ENCODE data around the gene CMTM6.
"Not testable (repeated sequence)": the region's sequence is repeated elsewhere in the genome, so short reads cannot be mapped to it uniquely, and the experiment has no call there.

The CMTM6 gene

DNA sequence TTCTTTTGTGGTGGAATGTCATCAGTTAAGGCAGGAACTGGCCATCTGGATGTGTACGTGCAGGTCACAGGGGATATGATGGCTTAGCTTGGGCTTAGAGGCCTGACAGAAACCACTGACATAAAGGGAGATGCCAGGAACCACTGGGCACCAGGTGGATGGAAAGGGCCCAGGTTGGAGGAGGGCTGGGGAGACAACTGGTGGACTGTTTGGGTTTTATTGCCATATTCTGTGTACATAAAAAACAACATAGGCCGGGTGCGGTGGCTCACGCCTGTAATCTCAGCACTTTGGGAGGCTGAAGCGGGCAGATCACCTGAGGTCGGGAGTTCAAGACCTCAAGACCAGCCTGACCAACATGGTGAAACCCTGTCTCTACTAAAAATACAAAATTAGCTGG, 35.8 kb downstream of the CMTM6 start:
- H3K4me1 ChIP-seq (ENCODE audit: control insufficient read depth, insufficient read depth, low read length, poor library complexity, severe bottlenecking); H3K9me3 ChIP-seq (ENCODE audit: control insufficient read depth, low read length); H3K27ac ChIP-seq (ENCODE audit: low read depth, low read length, severe bottlenecking); H3K4me3 ChIP-seq (ENCODE audit: extremely low read depth, insufficient read depth, low read length, poor library complexity, severe bottlenecking): not testable (repeated sequence)
- H3K36me3 ChIP-seq (ENCODE audit: control insufficient read depth, insufficient read depth, low read length): peaks cover 23% of the 10 kb centered on the region
- 86 to 92% methylated on average over 5 to 6 of the region's 6 CpGs for WGBS, 2 experiments (ENCODE audit: insufficient coverage in 2 of 2)

DNA sequence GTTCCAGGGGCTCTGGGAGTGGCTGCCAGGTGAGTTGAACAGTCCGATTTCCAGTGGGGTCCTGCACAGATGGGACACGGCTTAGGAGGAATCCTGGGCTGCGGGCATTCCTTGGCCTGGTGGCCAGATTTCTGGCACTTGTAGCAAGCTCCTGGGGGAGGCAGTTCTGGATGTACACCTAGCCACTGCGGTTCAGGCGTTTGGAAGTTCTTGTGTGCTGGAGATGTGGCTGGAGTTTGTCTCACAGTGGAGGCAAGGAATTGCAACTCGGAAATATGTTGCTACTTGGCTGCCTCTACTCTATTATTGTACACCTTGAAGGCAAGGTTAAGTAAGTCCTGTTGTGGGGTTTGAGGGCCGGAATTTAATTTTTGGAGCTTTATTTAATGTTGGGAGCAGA, 37.9 kb downstream of the CMTM6 start:
- not testable (repeated sequence) for H3K9me3 ChIP-seq (ENCODE audit: control insufficient read depth, low read length); H3K4me3 ChIP-seq (ENCODE audit: extremely low read depth, insufficient read depth, low read length, poor library complexity, severe bottlenecking); H3K27ac ChIP-seq (ENCODE audit: low read depth, low read length, severe bottlenecking)
- Histone ChIP-seq H3K4me1 (ENCODE audit: control insufficient read depth, insufficient read depth, low read length, poor library complexity, severe bottlenecking) (peaks cover 12% of the 10 kb centered on the region), H3K36me3 (ENCODE audit: control insufficient read depth, insufficient read depth, low read length) (peaks cover 12% of the 10 kb centered on the region)
- 100% methylated on average over 1 to 2 of the region's 7 CpGs for WGBS, 2 experiments (ENCODE audit: insufficient coverage in 2 of 2)

DNA sequence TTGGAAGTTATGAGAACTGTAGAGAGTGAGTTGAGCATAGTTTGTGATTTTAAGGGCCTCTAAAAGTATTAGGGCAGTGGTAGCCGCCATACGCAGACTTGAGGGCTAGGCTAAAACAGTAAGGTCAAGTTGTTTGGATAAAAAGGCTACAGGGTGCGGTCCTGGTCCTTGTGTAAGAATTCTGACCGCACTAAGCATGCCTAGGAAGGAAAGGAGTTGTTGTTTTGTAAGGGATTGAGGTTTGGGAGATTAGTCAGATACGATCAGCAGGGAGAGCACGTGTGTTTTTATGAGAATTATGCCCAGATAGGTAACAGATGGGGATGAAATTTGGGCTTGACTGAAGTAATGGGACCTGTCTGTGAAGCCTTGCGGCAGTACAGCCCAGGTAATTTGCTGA, 39.2 kb downstream of the CMTM6 start:
- not testable (repeated sequence) for H3K4me3 ChIP-seq (ENCODE audit: extremely low read depth, insufficient read depth, low read length, poor library complexity, severe bottlenecking); H3K36me3 ChIP-seq (ENCODE audit: control insufficient read depth, insufficient read depth, low read length); H3K27ac ChIP-seq (ENCODE audit: low read depth, low read length, severe bottlenecking); H3K9me3 ChIP-seq (ENCODE audit: control insufficient read depth, low read length)
- peaks cover 12% of the 10 kb centered on the region for H3K4me1 ChIP-seq (ENCODE audit: control insufficient read depth, insufficient read depth, low read length, poor library complexity, severe bottlenecking)
- WGBS, 2 experiments (ENCODE audit: insufficient coverage in 2 of 2): 93 to 100% methylated on average over 1 to 5 of the region's 7 CpGs

DNA sequence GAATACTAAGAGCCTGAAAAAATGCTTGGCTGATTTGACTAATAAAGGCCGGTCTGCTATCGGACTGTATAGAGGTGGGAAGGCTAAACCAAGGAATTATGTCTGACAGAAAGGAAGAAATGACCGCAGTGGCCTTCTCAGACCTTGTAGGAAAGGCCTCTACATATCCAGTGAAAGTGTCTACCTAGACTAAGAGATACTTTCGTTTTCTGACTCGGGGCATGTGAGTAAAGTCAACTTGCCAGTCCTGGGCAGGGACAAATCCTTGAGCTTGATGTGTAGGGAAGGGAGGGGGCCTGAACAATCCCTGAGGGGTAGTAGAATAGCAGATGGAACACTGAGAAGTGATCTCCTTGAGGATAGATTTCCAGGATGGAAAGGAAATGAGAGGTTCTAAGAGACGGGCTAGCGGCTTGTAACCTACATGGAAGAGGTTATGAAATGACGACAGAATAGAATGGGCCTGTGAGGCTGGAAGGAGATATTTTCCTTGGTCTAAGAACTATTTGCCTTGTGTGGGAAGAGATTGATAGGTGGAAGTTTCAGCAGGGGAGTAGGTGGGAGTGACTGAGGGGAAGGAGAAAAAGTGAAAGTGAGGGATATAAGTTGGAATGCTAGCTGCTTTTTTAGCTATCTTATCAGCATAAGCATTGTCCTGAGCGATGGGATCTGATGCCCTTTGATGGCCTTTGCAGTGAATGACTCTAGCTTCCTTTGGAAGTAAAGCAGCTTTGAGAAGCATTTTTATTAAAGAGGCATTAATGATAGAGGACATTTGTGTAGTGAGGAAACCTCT, 40.3 kb downstream of the CMTM6 start:
- peak overlapping the region; percentile 29 for H3K27ac ChIP-seq (ENCODE audit: low read depth, low read length, severe bottlenecking)
- 81 to 91% methylated on average over 5 of the region's 9 CpGs for WGBS, 2 experiments (ENCODE audit: insufficient coverage in 2 of 2)

DNA sequence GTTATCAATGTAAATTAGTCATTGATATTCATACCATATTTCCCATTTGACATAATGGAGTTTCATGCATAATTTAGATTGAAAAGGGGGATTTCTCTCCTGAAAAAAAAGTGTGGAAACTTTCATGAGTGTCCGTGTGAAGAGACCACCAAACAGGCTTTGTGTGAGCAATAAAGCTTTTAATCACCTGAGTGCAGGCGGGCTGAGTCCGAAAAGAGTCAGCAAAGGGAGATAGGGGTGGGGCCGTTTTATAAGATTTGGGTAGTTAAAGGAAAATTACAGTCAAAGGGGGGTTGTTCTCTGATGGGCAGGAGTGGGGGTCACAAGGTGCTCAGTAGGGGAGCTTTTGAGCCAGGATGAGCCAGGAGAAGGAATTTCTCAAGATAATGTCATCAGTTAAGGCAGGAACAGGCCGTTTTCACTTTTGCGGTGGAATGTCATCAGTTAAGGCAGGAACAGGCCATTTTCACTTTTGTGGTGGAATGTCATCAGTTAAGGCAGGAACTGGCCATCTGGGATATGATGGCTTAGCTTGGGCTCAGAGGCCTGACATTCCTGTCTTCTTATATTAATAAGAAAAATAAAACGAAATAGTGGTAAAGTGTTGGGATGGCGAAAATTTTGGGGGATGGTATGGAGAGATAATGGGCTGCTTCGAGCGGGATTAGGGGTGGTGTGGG, 41.7 kb downstream of the CMTM6 start:
- H3K27ac ChIP-seq (ENCODE audit: low read depth, low read length, severe bottlenecking): peak overlapping the region; percentile 62
- WGBS, 2 experiments (ENCODE audit: insufficient coverage in 2 of 2): 36 to 37% methylated on average over 8 to 9 of the region's 10 CpGs
- H3K4me3 ChIP-seq (ENCODE audit: extremely low read depth, insufficient read depth, low read length, poor library complexity, severe bottlenecking); H3K9me3 ChIP-seq (ENCODE audit: control insufficient read depth, low read length): not testable (repeated sequence)
- H3K36me3 ChIP-seq (ENCODE audit: control insufficient read depth, insufficient read depth, low read length): peaks cover 11% of the 10 kb centered on the region
- H3K4me1 ChIP-seq (ENCODE audit: control insufficient read depth, insufficient read depth, low read length, poor library complexity, severe bottlenecking): peaks cover 12% of the 10 kb centered on the region

More for the DNA sequence above, 40.3 kb downstream of the CMTM6 start:
- H3K9me3 ChIP-seq (ENCODE audit: control insufficient read depth, low read length); H3K4me3 ChIP-seq (ENCODE audit: extremely low read depth, insufficient read depth, low read length, poor library complexity, severe bottlenecking): not testable (repeated sequence)
- Histone ChIP-seq H3K4me1 (ENCODE audit: control insufficient read depth, insufficient read depth, low read length, poor library complexity, severe bottlenecking) (peaks cover 12% of the 10 kb centered on the region), H3K36me3 (ENCODE audit: control insufficient read depth, insufficient read depth, low read length) (peaks cover 11% of the 10 kb centered on the region)

DNA sequence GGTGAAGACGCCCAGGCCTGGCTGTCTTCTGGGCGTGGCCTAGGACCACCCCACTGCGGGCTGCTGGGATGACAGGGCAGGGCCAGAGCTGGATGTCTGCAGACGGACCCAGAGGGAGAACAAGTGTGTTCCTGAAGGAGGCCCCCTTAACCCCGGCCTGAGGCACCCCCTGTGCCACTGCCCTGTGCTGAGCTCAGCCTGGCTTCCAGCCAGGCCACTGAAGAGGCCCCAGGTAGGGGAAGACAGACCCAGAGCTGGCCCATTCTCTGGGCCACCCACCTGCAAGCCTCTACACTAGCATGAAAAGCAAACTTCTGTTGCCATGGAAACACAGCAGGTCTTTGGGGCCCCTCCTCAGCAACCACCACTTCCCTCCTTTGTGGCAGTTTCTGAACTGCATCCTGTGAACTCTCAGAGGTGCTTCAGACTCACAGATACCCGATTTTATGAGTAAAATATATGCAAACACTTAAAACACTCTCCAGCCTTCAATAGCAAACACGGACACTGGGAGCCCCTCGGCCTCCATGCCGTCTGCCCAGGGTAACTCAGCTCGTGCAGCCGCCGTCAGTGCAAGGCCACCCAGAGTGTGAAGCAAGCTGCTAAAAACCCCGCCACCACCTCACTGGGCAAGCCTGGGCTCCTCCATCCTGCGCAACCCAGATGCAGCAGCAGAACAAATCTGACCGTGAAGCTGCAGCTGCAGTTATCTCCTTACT, 42.5 kb downstream of the CMTM6 start:
- H3K36me3 ChIP-seq (ENCODE audit: control insufficient read depth, insufficient read depth, low read length): peaks cover 14% of the 10 kb centered on the region
- H3K4me3 ChIP-seq (ENCODE audit: extremely low read depth, insufficient read depth, low read length, poor library complexity, severe bottlenecking): no peak overlapping the region
- WGBS, 2 experiments (ENCODE audit: insufficient coverage in 2 of 2): 21 to 34% methylated on average over 10 to 14 of the region's 15 CpGs
- H3K9me3 ChIP-seq (ENCODE audit: control insufficient read depth, low read length): no peaks in the 10 kb centered on the region
- H3K27ac ChIP-seq (ENCODE audit: low read depth, low read length, severe bottlenecking): no peak overlapping the region
- peaks cover 12% of the 10 kb centered on the region for H3K4me1 ChIP-seq (ENCODE audit: control insufficient read depth, insufficient read depth, low read length, poor library complexity, severe bottlenecking)

DNA sequence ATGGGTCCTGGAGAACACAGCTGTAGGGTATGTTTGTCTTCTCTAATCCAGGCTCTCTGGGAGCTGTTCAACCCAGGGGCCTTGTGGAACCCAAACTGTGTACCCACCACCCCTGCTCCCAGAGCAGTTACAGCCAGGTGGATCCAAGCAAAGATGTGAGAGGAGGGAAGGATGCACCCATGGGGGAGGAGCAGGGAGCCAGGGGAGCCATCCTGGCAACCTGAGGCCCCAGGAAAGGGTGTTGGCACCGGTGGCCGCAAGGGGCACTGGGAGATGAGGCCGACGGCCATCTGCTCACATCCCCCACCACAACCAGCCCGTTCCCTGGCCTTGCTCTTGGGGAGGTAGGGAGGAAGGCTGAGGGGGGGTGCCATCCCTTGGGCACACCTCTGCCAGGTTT, 43.2 kb downstream of the CMTM6 start:
- peaks cover 21% of the 10 kb centered on the region for H3K36me3 ChIP-seq (ENCODE audit: control insufficient read depth, insufficient read depth, low read length)
- H3K4me1 ChIP-seq (ENCODE audit: control insufficient read depth, insufficient read depth, low read length, poor library complexity, severe bottlenecking): peaks cover 12% of the 10 kb centered on the region
- no CpG with 5 or more reads among the region's 5 CpGs for WGBS, 2 experiments (ENCODE audit: insufficient coverage in 2 of 2)
- no peaks in the 10 kb centered on the region for H3K9me3 ChIP-seq (ENCODE audit: control insufficient read depth, low read length)
- H3K4me3 ChIP-seq (ENCODE audit: extremely low read depth, insufficient read depth, low read length, poor library complexity, severe bottlenecking): no peak overlapping the region
- H3K27ac ChIP-seq (ENCODE audit: low read depth, low read length, severe bottlenecking): no peak overlapping the region

DNA sequence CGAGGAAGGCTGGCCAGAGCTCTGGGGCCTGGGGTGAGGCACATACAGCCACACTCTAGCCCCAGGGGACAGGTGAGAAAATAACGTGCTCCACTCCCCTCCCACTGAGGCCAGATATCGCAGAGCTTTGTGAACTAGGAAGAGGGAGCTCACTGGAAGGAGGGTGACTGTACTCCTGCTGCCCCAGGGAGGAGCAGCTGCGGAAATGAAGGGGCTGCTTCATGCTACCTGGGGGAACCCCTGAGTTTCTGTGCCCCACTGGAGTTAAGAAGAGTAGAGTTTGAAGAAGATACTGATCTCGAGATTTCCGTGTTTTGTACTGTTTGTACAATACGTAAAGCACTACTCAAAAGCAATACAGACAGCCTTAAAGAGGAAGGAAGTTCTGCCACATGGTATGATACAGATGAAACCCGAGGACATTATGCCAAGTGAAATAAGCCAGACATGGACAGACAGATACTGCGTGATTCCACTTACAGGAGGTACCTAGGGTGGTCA, 44.6 kb downstream of the CMTM6 start:
- WGBS, 2 experiments (ENCODE audit: insufficient coverage in 2 of 2): 91 to 99% methylated on average over 7 of the region's 9 CpGs

DNA sequence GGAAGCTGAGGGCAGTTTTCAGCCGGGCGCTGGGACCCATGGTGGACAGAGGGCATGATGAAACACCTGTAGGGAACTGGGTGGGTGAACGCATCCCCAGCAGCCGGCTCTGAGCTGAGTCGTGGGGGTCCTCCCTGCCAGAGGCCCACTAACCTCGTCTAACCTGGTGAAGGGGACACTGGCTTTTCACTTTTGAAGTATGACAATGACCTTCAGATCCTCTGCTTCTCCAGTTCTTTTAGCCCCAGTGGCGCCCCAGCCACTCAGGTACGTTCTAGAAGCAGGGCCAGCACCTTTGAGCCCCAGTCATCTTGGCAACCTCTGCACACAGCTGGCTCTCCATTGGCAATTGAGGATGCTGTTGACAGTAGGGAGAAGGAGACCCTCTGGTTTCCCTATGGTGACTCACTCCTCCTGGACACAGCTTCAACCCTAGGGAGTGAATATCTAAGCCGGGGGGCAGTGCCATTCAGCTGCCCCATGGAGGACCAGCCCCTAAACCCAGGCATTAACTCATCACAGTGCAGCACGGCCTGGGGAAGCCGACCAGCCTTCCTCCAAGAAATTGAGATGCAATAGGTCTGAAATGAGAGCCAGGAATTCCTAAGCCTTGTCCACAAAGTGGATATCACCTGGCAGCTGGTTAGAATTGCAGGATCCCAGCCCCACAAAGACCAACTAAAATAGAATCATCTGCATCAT, 46.1 kb downstream of the CMTM6 start:
- Histone ChIP-seq H3K4me3 (ENCODE audit: extremely low read depth, insufficient read depth, low read length, poor library complexity, severe bottlenecking) (no peak overlapping the region), H3K36me3 (ENCODE audit: control insufficient read depth, insufficient read depth, low read length) (peaks cover 48% of the 10 kb centered on the region), H3K4me1 (ENCODE audit: control insufficient read depth, insufficient read depth, low read length, poor library complexity, severe bottlenecking) (peaks cover 12% of the 10 kb centered on the region), H3K9me3 (ENCODE audit: control insufficient read depth, low read length) (no peaks in the 10 kb centered on the region), H3K27ac (ENCODE audit: low read depth, low read length, severe bottlenecking) (no peak overlapping the region)
- WGBS, 2 experiments (ENCODE audit: insufficient coverage in 2 of 2): 79 to 91% methylated on average over 9 to 10 of the region's 11 CpGs

More for the DNA sequence above, 44.6 kb downstream of the CMTM6 start:
- peaks cover 35% of the 10 kb centered on the region for H3K36me3 ChIP-seq (ENCODE audit: control insufficient read depth, insufficient read depth, low read length)
- no peaks in the 10 kb centered on the region for H3K9me3 ChIP-seq (ENCODE audit: control insufficient read depth, low read length)
- no peak overlapping the region for H3K4me3 ChIP-seq (ENCODE audit: extremely low read depth, insufficient read depth, low read length, poor library complexity, severe bottlenecking)
- H3K4me1 ChIP-seq (ENCODE audit: control insufficient read depth, insufficient read depth, low read length, poor library complexity, severe bottlenecking): peaks cover 12% of the 10 kb centered on the region
- no peak overlapping the region for H3K27ac ChIP-seq (ENCODE audit: low read depth, low read length, severe bottlenecking)
